Iris pigment epithelial cell (primary cell): ENCODE results near the gene ZXDC.

Experiments used
- DNase-seq: peaks from one replicate; pipeline ENCODE4 v3.0.0-alpha.2; 2011; ENCODE audit warnings: low read depth

The ZXDC gene

GRCh38 chr3:126394179-126394976, 81.3 kb downstream of the ZXDC start, which contains the start of gene CFAP100:
Gene CFAP100 (plus strand): TSS chr3:126394909. CDS start chr3:126396001, 1,092 bp downstream.
- DNase-seq, result peak; percentile 38

GRCh38 chr3:126393563-126393962, 82.1 kb downstream of the ZXDC start:
- DNase-seq, result no peak

- DNase-seq, result no peak
Measured at GRCh38 chr3:126392246-126392645, 83.4 kb downstream of the ZXDC start.

GRCh38 chr3:126391631-126392030, 84.1 kb downstream of the ZXDC start:
- DNase-seq, result no peak

GRCh38 chr3:126390751-126391150, 84.9 kb downstream of the ZXDC start:
- no peak for DNase-seq

- DNase-seq, result no peak
Measured at GRCh38 chr3:126390201-126390600, 85.5 kb downstream of the ZXDC start.

- no peak for DNase-seq
Measured at GRCh38 chr3:126389794-126390146, 85.9 kb downstream of the ZXDC start.

- DNase-seq, result peak; percentile 77
Measured at GRCh38 chr3:126389112-126389793, 86.4 kb downstream of the ZXDC start.
